Measurements from ENCODE around the gene CGN.
"Not testable (repeated sequence)": the region's sequence is repeated elsewhere in the genome, so short reads cannot be mapped to it uniquely, and the experiment has no call there.

The CGN gene

DNA sequence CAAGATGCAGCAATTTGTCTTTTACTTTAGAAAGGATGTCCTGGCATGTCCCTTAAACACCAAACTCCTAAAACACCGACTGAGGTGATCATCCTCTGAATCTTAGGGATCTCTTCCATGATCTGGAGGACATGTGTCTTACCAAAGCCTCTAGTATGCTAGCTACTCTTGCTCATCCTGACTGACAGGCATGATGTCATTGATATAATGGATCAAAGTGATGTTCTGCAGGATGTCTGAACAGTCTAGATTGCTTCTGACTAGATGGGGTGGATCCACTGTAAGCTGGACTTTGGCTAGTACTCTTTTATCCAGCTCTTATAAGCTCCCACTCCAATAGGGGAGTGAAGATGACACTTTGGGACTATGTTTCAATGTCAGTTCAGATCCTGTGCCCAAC, 11.3 kb upstream of the CGN start:
- DNase-seq (ENCODE audit: low read depth): no peak

DNA sequence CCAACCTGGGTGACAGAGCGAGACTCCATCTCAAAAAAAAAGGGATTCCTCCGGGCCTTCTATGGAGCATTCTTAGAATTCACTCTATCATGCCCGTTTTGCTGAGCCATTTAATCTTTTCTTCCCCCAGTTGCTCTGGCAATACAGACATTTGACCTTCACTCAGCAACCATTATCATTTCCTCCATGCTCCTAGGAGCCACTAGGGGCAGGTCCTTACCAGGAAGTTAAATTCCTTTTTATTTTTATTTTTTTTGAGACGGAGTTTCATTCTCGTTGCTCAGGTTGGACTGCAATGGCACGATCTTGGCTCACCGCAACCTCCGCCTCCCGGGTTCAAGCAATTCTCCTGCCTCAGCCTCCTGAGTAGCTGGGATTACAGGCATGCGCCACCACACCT, 9.7 kb upstream of the CGN start:
- no peak for DNase-seq (ENCODE audit: low read depth)

DNA sequence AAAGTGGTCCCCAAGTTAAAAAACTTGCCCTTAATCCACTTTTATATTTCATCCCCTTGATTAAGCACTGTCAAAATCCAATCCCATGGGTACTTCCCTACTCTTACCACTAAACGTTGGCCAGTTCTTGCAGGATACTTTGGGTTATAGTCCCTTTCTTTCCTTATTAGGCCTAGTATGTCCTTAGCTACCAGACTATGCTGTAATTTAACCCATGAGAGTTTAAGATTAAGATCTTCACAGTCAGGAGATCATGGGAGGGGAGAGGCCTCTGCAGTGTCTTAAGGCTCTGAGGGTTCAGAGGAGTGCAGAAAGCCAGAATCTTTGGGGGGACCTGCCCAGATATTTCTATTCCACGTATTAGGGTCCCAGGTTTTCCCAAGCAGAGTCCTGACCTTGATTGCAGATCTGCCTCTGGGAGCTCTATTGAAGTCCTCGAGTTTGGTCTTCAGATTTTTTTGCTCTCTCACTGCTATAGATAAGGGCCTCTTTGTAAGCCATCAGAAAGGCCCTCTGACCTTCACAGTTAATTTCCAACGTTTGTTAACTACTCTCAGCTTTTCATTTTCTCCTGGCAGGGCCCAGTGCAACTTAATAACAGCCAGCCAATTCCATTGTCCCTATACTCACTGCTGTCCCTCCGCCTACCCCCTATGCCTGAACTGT, 9.0 kb upstream of the CGN start:
- DNase-seq (ENCODE audit: low read depth): no peak

DNA sequence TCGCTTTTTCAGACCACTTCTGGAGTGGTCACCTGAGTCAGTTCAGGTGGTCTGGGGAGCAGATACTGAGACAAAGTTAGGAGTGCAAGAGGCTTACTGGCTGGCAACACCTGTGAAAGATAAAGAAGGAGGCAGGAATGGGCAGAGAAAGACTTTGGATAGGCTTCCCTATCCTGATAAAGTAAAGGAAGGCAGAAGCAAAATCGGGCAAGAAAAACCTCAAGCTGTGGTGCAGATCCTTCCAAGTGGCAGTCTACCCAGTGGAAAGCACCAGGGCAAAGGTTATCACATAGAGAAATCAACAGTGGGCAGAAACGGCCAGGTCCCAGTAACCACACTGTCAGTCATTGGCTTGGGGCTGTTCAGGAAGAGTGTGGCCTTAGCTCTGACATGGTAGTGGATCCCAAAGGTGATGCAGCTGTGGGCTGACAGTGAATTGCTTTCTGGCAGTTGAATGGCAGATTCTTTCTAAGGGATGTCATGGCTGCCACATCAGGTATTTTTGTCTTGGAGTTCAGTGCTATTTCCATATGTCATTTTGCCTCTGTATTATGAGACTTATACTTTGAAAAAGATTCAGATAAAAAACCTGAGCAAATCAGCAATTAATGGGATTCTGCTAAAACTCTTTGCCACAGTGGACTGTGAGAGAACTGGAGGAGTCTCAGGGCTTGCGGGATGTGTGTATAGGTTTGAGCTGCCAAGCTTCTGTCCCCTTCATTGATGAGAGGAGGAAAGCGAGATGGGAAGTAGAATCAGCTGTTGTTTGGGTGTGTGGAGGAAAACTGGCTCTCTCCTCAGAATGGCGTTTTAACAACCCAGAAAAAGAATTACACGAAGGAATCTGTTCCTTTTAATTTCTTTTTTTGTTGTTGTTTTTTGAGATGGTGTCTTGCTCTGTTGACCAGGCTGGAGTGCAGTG, 8.1 kb upstream of the CGN start:
- no peak for DNase-seq (ENCODE audit: low read depth)

DNA sequence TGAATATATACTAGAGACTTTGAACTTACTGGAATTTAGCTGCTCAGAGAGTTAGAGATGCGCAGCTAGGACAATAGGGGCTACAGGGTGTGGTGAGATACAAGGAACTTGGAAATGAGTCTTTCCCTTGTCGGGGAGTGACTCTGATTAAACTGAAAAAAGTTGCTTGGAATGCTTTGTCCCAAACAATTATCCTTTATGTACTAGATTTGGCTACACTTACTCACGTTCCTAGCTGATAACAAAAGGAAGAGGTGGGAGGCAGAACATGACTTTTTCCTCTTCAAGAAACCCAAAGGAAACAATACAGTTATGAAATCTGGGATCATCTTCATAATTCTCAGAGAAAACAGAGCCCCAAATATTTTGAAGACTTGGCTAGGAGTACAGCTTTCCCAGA, 6.9 kb upstream of the CGN start:
- no peak for DNase-seq (ENCODE audit: low read depth)

DNA sequence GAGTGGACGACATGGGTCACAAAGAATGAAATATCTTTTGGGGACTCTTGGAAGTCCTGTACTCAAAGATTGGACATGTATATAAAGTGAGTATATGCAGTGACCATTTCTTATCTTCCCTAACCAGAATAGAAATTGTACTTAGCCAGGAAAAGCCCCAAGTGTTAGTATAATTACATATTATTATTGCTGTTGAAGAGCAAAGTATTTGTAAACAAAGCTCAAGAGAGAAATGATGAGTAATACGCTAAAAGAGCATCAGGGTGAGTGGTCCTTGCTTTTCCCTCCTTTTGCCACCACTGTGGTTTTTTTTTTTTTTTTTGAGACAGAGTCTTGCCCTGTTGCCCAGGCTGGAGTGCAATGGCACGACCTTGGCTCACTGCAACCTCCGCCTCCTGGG, 6.4 kb upstream of the CGN start:
- DNase-seq (ENCODE audit: low read depth): no peak

DNA sequence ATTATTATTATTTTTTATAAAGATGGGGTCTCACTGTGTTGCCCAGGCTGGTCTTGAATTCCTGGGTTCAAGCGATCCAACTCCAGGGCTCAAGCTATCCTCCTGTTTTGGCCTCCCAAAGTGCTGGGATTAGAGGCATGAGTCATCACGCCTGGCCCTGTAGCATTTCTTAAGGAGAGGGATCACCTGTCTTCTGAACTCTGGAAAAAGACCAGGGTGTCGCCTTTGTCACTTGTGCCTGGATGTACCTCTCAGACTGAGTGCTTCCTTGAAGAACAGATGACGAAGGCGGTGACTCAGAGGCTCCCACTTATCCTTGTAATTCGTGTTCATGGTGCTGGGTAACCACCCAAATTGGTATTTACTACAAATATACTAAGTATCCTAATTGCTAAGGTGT, 2.4 kb upstream of the CGN start:
- no peak for DNase-seq (ENCODE audit: low read depth)

DNA sequence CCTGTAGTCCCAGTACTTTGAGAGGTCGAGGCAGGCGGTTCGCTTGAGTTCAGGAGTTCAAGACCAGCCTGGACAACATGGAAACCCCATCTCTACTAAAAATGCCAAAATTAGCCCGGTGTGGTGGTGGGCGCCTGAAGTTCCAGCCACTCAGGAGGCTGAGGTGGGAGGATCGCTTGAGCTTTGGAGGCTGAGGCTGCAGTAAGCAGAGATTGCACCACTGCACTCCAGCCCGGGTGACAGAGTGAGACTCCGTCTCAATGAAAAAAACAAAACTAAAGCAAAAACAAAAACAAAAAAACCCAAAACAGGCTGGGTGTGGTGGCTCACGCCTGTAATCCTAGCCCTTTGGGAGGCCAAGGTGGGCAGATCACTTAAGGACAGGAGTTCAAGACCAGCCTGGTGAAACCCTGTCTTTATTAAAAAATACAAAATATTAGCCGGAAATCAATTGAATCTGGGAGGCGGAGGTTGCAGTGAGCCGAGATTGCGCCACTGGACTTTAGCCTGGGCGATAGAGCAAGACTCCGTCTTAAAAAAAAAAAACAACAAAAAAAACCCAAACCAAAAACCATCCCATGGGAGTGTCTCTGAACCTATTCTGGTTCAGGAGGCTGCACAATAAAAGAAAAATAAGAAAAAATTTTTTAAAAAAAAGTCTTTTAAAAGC, 1.7 kb upstream of the CGN start:
- no peak for DNase-seq (ENCODE audit: low read depth)

DNA sequence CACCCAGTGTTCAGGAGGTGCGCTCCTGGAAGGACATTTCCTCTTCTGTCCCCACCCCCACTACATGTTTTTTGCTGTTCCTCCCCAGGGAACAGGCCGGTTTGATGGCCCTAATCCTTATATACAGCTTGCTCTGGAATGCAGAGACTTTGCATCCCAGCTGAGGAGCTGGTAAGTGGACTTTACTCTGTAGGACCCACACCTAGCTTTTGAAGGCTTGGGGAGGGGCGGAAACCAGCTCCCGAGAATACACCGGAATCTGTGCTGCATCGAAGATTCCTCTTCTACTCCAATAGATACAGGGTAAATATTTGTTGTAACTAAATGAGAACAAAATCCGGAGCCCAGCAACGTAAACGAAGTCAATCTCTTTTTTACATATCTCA, 1.2 kb upstream of the CGN start:
- DNase-seq (ENCODE audit: low read depth): no peak

DNA sequence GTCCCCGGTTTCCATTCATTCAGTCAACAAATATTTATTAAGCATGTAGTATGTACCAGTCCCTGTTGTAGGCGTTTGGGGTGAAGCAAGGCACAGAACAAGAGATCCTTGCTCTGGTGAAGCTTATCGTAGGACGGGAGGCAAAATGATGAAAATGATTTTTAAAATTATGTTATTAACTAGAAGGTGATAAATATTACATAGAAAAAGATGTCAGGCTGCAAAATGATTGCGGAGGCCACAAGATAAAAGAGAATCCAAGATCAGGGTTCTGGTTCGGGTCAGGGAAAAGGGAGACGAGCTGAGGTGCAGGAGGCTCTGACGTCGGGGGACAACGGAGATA, 602 bp upstream of the CGN start:
- no peak for DNase-seq (ENCODE audit: low read depth)

DNA sequence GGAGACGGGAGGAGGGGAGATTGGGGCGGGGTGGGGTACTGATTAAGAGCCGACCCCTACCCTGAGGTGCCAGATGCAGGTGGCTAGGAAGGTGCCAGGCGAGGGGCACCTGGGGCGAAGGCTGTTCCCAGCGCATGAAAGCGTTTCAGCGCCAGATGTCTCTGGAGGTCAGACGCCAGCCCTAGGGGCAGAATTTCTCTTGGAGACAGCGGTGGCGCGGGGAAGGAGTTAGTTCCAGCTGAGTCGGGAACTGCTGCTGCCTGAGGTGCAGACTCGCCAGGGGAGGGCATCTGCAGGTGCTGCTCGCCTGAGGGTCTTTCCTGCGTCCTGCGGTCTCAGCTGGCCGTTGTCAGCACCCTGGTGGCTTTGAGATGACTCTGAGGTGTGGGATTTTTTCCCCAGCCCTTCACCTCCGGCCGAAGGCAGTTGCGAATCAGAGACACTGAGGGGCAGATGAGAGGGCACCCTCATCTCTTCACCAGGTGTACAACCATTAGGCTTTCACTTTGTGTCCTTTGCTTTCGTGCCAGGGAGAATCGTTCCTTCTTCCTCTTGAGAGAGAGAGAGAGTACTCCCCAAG, 539 bp downstream of the CGN start:
- DNase-seq (ENCODE audit: low read depth): no peak

DNA sequence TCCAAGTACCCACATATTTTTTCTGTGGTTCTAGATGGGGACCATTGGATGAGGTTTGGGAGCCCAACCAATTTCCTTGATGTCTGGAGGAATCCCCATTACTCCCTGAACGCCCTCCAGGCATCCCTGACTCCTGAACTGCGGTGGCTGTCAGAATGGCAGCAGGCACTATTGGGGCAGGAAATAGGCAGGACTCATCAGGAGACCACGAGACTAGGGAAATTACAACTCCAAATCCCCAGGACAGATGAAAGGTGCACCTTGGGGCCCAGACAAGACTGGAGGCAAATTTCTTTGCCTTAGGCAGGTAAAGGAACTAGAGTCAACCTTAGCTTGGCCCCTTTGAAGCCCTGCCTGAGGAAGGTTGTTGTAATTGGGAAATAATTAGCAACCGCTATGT, 1.1 kb downstream of the CGN start:
- no peak for DNase-seq (ENCODE audit: low read depth)

DNA sequence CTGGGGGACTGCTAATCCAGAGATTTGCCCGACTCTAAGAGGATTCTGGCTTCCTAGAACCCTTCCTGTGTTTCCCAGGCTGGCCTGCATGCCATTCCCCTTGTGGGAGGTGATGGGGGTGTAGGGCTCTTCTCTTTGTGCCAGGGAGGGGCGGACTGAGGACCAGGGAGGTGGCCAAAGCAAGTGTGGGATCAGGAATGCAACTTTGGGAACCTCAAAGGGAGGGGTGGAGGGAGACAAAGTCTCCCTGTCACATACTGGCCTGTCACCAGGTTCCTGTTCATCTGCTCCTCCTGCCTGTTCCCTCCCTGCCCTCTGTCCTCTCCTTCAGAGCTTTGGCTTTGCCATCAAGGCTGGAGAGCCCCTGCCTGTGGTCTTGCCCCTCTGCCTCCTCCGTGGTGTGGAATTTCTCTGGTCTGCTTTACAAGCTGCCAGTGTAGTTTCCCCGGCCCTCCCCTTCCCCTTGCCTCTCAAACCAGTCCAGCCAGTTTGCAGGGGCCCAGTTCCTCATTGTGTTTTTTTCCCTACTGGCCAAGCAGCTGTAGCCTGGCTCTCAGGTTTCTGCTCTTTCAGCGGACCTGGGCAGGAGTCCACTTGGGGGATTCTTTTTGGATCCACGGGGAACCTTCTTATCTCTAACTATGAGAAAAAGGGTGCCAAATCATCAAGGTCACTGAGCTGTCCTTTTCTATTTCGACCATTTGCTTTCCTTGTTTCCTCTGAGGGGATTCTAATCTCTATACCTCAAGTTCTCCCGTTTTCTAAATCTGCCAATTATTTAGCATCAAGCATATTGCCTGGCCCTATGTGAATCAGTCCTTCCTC, 1.8 kb downstream of the CGN start:
- DNase-seq (ENCODE audit: low read depth): no peak

DNA sequence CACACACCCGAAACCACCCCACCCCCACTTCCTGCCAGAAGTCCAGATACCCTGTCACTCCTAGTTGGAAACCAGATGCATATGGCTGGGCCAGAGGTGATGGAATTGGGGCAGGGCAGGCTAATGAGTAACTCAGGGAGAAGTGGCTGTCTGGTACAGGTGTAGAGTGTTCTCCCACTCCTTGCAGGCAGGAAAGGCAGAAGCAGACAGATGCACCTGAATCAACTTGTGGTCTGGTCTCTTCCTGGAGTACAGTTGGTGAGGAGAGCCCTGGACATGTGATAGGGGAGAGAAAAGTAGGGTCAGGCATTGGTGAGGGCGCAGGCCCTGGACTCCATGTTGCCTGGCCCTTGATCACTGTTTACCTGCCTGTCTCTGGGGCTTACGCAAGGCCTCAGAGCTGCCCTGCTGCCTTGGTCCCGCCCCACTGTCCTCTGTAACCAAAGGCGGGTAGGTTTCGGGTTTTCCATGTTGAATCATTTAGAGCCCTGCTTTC, 2.5 kb downstream of the CGN start:
- DNase-seq (ENCODE audit: low read depth): no peak

DNA sequence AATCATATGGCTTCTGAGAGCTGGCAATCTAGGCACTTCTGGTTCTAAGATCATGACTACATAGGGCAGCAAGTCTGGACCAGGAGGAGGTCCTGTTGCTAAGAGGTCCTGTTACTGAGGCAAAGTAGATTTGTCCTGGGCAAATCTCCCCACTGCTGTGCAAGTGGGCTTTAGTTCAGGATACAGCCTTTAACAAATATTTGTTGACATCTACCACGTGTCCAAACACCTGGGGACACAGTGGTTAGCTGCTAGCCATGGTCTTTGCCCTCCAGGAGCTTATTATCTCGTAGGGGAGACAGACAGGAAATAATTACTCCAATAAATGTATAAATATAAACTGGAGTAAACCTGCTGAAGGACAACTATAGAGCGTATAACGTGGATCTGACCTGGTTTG, 3.2 kb downstream of the CGN start:
- DNase-seq (ENCODE audit: low read depth): no peak

DNA sequence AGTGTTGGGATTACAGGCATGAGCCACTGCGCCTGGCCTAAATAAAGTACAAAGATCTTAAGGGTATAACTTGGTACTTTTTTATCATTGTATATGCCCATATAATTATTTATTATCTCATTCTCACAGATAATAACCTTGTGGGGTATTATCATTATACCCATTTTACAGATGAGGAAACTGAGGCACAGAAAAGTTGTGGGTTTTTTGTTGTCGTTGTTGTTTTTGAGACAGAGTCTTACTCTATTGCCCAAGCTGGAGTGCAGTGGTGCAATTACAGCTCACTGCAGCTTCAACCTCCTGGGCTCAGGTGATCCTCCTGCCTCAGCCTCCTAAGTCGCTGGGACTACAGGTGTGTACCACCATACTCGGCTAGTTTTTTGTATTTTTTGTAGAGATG, 4.1 kb downstream of the CGN start:
- no peak for DNase-seq (ENCODE audit: low read depth)

DNA sequence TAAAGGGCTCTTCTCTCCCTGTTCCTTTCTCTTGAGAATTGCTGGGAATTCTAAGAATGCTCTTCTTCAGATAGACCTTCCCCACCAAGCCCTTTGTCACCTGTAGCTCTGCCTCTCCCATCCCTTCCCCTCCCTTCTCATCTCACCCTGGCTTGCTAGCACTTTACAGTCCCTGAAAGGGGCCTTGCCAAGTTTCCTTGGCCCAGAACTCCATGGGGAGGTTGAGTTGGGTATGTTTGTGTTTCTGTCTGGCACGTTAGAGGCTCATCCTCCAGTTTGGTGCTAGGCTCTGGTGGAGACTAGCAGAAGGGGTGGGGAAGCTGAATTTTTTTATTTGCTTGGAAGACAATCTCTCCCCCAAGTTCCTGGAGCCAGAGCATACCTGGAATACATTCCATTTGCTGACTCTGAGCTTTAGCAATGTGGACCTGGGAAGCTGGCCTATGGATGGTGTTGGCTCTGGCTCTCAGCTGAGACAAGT, 4.9 kb downstream of the CGN start:
- no peak for DNase-seq (ENCODE audit: low read depth)

DNA sequence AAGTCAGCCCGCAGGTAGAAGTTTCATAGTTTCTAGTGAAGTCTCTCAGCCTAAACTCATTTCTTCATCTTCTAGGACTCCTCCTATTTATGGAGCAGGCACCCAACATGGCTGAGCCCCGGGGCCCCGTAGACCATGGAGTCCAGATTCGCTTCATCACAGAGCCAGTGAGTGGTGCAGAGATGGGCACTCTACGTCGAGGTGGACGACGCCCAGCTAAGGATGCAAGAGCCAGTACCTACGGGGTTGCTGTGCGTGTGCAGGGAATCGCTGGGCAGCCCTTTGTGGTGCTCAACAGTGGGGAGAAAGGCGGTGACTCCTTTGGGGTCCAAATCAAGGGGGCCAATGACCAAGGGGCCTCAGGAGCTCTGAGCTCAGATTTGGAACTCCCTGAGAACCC, 7.2 kb downstream of the CGN start:
- no peak for DNase-seq (ENCODE audit: low read depth)

DNA sequence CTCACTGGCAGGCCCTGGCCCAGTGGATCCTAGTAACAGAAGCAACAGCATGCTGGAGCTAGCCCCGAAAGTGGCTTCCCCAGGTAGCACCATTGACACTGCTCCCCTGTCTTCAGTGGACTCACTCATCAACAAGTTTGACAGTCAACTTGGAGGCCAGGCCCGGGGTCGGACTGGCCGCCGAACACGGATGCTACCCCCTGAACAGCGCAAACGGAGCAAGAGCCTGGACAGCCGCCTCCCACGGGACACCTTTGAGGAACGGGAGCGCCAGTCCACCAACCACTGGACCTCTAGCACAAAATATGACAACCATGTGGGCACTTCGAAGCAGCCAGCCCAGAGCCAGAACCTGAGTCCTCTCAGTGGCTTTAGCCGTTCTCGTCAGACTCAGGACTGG, 7.7 kb downstream of the CGN start:
- DNase-seq (ENCODE audit: low read depth): no peak

DNA sequence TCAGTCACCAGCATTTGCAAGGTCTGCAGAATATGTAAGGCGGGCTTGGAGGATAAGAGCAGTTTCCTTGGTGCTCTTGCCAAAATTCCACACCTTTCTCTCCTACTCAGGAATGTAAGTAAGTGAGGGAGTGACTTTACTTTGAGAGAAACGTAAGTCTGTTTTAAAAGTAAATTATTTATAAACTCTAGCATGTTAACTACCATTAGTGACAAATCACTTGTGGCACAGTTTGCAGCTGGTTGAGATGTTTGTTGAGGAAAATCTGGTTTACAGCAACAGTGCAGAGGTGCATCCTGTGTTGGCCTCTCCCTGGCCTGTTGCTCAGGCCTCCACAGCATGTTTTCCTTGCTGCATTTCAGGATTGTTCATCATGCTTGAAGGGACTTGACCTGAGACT, 8.5 kb downstream of the CGN start:
- DNase-seq (ENCODE audit: low read depth): no peak

DNA sequence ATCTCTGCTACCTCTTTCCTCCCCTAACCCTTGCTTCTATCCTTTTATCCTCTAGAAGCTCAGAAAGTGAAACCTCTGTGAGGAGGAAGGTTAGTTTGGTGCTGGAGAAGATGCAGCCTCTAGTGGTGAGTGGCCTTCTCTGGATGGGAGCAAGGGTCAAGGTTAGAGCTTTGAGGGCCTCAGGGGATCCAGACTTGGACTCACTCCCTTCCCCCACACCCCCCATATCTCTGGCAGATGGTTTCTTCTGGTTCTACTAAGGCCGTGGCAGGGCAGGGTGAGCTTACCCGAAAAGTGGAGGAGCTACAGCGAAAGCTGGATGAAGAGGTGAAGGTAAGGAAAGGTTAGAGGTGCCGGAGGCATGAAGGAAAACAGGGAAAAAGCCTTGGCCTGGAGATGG, 9.2 kb downstream of the CGN start:
- DNase-seq (ENCODE audit: low read depth): no peak

DNA sequence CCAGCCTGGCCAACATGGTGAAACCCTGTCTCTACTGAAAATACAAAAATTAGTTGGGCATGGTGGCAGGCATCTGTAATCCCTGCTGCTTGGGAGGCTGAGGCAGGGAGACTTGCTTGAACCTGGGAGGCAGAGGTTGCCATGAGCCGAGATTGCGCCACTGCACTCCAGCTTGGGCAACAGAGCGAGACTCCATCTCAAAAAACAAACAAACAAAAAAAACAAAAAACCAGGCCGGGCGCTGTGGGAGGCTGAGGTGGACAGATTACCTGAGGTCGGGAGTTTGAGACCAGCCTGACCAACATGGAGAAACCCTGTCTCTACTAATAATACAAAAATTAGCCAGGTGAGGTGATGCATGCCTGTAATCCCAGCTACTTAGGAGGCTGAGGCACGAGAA, 11.2 kb downstream of the CGN start:
- DNase-seq (ENCODE audit: low read depth): not testable (repeated sequence)
